Fibroblast of pulmonary artery (primary cell): ENCODE results near the gene TMC6.

Experiments used
- DNase-seq: peaks from one replicate; pipeline ENCODE4 v3.0.0-alpha.2; 2010; ENCODE audit warnings: low read depth
- H3K4me3 ChIP-seq: replicated peaks from 2 replicates; pipeline ENCODE4 v1.5.1; 2011; ENCODE audit warnings: low read depth, mild to moderate bottlenecking, control low read depth, low read length, moderate library complexity
- TF ChIP-seq, protein P1 (sequence below): IDR thresholded peaks from 2 replicates; pipeline ENCODE4 v1.5.1; 2011; ENCODE audit warnings: mild to moderate bottlenecking, control low read depth, low read length, inconsistent platforms; ENCODE audit errors: missing control alignments

TMC6 gene

DNA sequence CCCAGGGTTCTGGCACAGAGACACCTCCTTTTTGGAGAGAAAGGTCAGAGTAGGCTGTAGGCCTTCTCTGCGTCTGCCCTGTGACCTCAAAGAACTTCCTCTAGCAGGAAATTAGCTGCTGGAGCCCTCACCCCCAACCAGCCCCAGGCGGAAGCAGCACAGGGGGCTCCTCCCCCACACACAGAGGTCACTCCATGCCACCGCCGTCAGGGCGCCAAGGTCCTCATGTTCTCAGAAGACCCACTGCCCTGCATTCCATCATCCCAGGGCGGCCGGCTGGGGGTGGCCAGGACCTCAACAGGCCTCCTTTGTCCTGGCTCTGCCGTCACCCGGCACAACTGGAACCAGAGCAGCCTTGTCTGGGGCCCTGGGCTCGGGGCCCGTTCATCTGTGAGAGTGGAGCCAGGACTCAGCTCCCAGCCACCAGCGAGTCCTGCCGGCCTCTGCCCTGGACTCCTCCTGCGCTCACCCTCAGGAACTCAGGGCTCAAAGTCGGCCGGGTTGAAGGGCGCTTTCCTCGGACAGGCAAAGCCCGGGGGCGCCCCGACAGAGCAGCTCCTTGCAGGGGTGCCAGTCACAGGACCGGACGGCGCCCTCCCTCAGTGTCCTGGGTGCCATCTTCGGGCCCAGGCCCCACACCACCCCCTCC, 1.2 kb downstream of the TMC6 start:
- peak overlapping the region; percentile 53 for H3K4me3 ChIP-seq
- DNase-seq: no peak
- TF ChIP-seq, protein P1, sequence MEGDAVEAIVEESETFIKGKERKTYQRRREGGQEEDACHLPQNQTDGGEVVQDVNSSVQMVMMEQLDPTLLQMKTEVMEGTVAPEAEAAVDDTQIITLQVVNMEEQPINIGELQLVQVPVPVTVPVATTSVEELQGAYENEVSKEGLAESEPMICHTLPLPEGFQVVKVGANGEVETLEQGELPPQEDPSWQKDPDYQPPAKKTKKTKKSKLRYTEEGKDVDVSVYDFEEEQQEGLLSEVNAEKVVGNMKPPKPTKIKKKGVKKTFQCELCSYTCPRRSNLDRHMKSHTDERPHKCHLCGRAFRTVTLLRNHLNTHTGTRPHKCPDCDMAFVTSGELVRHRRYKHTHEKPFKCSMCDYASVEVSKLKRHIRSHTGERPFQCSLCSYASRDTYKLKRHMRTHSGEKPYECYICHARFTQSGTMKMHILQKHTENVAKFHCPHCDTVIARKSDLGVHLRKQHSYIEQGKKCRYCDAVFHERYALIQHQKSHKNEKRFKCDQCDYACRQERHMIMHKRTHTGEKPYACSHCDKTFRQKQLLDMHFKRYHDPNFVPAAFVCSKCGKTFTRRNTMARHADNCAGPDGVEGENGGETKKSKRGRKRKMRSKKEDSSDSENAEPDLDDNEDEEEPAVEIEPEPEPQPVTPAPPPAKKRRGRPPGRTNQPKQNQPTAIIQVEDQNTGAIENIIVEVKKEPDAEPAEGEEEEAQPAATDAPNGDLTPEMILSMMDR: no peak

DNA sequence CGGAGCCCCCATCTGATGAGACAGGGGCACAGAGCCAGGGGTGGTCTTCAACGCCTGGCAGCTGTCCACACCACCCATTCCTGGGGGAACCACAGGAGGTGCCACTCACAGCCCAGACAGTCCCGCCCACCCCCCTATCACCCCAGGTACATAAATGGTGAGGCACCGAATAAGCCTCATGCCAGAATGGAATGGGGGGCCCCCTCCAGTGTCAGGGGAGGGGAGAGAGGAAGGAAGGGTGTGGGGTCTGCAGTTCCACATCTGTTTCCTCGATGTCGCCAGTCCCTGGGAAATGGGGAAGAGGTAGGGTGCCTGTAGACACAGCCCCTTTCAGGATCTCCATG, 1.7 kb downstream of the TMC6 start:
- DNase-seq: no peak
- TF ChIP-seq, protein P1: no peak
- no peak overlapping the region for H3K4me3 ChIP-seq

DNA sequence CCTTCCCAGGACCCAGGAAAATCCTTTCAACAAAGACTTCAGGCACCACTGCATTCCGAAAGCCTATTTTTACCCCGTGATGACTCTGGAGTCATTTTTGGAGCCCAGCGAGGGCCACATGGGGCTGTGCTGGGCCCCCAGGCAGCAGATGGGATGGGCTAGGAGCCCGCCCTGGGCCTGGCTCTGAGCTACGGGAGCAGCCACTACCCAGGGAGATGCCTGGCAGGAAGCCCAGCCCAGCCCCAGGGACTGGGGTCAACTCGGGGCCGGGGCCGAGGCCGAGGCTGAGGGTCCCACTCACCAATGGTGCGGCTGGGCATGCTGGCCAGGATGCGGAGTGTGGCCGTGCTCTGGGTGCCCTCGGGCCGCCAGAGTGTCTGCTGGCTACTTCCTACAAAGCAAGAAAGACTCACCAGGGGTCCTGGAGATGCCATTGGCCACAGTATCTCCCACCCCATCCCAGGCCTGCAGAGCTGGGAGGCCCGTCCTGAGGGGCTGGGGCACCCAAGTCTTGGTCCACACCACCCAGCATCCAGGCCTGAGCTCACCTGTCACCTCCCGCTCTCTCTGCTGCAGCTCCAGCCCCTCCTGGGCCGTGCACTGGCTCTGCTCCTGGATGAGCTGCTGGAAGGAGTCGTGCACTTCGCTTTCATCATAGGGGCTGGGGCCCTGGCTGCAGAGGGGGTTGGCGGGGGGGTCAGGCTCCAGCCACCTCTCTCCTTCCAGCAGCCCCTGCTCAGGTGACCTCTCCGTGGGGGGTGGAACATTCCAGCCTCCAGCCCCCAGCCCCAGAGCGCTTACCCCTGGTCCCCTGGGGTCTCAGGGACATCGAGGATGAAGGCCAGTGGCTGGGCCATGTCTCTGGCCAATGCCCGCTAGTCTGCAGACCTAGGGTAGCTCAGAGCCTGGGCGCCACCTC, 2.3 kb downstream of the TMC6 start:
- no peak overlapping the region for H3K4me3 ChIP-seq
- TF ChIP-seq, protein P1: no peak
- no peak for DNase-seq

DNA sequence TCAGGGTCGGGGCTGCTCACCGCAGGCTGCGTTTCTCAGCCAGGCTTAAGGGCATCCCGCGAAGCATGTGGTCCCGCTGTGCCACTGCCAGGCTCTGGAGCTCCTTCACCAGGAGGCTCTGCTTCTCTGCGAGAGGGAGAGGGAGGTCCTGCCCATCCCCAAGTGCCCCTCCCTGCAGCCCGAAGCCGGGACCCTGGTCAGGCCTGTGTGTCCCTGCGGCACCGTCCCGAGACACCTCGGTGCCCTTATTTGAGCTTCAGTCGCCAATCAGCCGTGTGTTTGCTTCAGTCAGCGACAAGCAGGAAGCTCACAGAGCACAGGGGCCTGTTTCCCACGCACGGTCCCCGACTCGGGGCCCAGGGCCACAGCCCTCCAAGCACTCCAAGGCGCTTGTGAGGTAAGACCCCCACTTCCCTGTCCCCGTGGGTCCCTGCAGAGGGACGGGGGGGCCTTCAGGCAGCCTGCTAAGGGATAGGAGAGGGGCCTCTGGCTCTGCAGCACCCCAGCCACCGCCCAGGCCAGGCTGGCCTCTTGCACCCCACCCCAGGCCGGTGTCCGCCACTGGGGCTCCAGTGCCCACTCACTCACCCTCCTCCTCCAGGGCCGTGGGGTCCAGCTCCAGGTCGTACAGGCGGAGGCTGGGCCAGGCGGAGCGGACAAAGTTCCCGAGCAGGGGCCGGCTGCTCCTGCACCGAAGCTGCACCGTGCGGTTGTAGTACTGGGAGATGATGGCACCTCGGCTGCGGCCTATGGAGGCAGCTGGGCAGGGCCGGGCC, 3.2 kb downstream of the TMC6 start:
- no peak overlapping the region for H3K4me3 ChIP-seq

DNA sequence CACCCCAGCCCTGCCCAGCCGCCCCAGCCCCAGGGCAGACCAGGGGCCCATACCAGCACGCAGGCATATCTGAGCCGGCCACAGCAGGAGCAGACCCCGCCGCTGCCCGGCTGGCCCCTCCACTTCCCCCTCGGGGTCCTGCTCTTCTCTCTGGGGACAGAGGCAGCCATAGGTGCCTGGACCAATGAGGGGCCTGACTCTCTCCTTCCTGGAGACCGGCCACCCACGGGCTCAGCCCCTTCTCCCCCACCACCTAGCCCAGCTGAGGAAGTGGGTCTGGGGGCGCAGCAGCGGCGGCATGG, 3.8 kb downstream of the TMC6 start:
- DNase-seq: no peak
- no peak overlapping the region for H3K4me3 ChIP-seq
- TF ChIP-seq, protein P1: no peak

More for the DNA sequence above, 3.2 kb downstream of the TMC6 start:
- no peak for DNase-seq
- TF ChIP-seq, protein P1: no peak

DNA sequence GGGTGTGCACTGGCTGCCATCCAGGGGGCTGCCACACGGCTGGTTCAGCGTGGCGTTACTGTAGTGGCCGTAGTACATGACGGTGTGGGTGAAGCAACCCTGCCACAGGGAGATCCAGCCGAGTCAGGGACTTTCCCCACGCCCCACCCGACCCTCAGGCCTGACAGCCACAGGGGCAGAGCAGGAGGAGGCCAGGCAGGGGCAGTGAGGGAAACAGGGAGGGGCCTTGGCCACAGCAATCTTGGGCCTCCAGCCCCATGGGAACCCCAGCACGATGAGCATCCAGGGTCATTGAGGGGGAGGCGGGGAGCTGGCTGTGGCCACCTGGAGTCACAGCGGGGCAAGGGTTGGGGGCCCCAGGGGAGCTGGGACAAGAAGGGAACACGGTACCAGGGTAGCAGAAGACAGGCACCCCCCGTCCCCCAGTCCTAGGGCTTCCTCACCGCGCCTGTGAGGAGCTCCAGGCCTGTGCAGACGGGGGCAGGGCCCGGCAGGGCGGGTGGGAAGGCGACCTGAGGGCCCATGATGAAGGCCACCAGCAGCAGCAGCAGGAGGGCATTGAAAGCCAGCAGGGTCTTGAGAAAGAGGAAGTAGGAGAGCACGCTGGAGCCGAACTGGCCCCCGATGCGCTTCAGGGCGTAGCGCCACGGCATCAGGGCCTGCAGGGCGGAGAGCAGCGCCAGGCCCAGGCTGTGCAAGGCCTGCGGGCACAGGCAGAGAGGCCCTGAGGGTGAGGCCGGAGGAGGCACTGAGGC, 4.3 kb downstream of the TMC6 start:
- no peak overlapping the region for H3K4me3 ChIP-seq
- TF ChIP-seq, protein P1: no peak
- DNase-seq: no peak
